Measurements from ENCODE around the gene PPP2R5D. TPM values are rescaled to one million over a fixed set of nuclear protein-coding genes. Genes with fewer than 3 reads are reported as not detected.

Gene PPP2R5D
- 10 to 100 TPM; 57.5 to 59.1 TPM for total RNA-seq
- 62.5 TPM for polyA plus RNA-seq (2013, experiment 1 of 2)
- polyA plus RNA-seq (2013, experiment 2 of 2) = 65.9 TPM
- long read RNA-seq, experiment 1, transcript PPP2R5D-208 (16 exons, 3,044 nt) = major isoform, 13 of 25 reads
- long read RNA-seq, experiment 1, partial matches to known transcripts = 7 of 25 reads
- long read RNA-seq, experiment 1, other reads (novel, unspliced or antisense) = 5 of 25 reads
- long read RNA-seq, experiment 2, transcript PPP2R5D-208 (16 exons, 3,044 nt) = major isoform, 129 of 158 reads
- long read RNA-seq, experiment 2, transcript PPP2R5D-202 (16 exons, 2,894 nt) = minor isoform, 11 of 158 reads
- long read RNA-seq, experiment 2, partial matches to known transcripts = 5 of 158 reads
- long read RNA-seq, experiment 2, other reads (novel, unspliced or antisense) = 13 of 158 reads
- long read RNA-seq, experiment 3, transcript PPP2R5D-202 (16 exons, 2,894 nt) = minor isoform, 7 of 101 reads
- long read RNA-seq, experiment 3, transcript PPP2R5D-208 (16 exons, 3,044 nt) = major isoform, 58 of 101 reads
- long read RNA-seq, experiment 3, partial matches to known transcripts = 24 of 101 reads
- long read RNA-seq, experiment 3, other reads (novel, unspliced or antisense) = 12 of 101 reads
- long read RNA-seq, experiment 4, partial matches to known transcripts = 0 of 4 reads
- long read RNA-seq, experiment 4, other reads (novel, unspliced or antisense) = 2 of 4 reads

GRCh38 chr6:42984001-42984923 is at the start of gene PPP2R5D:
PPP2R5D (plus strand) TSS chr6:42984570; CDS start chr6:42984678, 108 bp downstream.
- H3K27ac ChIP-seq (ENCODE audit: low read depth, low read length) = peak within 1 kb of the TSS; percentile 75
- peak; percentile 99 for DNase-seq
- no peak for TF ChIP-seq CTCF (conservative IDR thresholded peaks at IDR 0.05)
- peak within 1 kb of the TSS; percentile 75 for H3K4me3 Mint-ChIP-seq
- no peaks in the 10 kb centered on the region for H3K27me3 Mint-ChIP-seq (ENCODE audit: insufficient read depth)
- whole genome bisulfite sequencing, 2 experiments (ENCODE audit: insufficient coverage in 1 of 2, insufficient read length in 1 of 2) = 1 to 2% methylated on average over 23 to 57 of the region's 59 CpGs
- peaks cover 40% of the 10 kb centered on the region for H3K4me1 Mint-ChIP-seq
- no peaks in the 10 kb centered on the region for H3K9me3 ChIP-seq (ENCODE audit: control insufficient read depth, low read length)
- peak within 1 kb of the TSS; percentile 96 for H3K27ac Mint-ChIP-seq
- H3K36me3 Mint-ChIP-seq (ENCODE audit: low read depth) = peaks cover 8% of the 10 kb centered on the region
- peak within 1 kb of the TSS; percentile 88 for H3K4me3 ChIP-seq (ENCODE audit: low read length)
- H3K36me3 ChIP-seq (ENCODE audit: control insufficient read depth, insufficient read depth, low read length) = peaks cover 9% of the 10 kb centered on the region
- H3K4me1 ChIP-seq (ENCODE audit: control insufficient read depth, insufficient read depth, low read length) = peaks cover 9% of the 10 kb centered on the region
- peak within 1 kb of the TSS; percentile 66 for H3K9ac ChIP-seq (ENCODE audit: extremely low read depth, low read length, poor library complexity, severe bottlenecking)
- no peaks in the 10 kb centered on the region for H3K27me3 ChIP-seq (ENCODE audit: control insufficient read depth, insufficient read depth, low read length, poor library complexity, severe bottlenecking)
- no peaks in the 10 kb centered on the region for H3K9me3 Mint-ChIP-seq

GRCh38 chr6:42935322-42935721 is 49.0 kb upstream of the PPP2R5D start:
- Histone ChIP-seq H3K36me3 (ENCODE audit: control insufficient read depth, insufficient read depth, low read length) (peaks cover 62% of the 10 kb centered on the region), H3K4me3 (ENCODE audit: low read length) (no peak overlapping the region), H3K27me3 (ENCODE audit: control insufficient read depth, insufficient read depth, low read length, poor library complexity, severe bottlenecking) (no peaks in the 10 kb centered on the region), H3K4me1 (ENCODE audit: control insufficient read depth, insufficient read depth, low read length) (peaks cover 5% of the 10 kb centered on the region), H3K9ac (ENCODE audit: extremely low read depth, low read length, poor library complexity, severe bottlenecking) (no peak overlapping the region), H3K9me3 (ENCODE audit: control insufficient read depth, low read length) (no peaks in the 10 kb centered on the region), H3K27ac (ENCODE audit: low read depth, low read length) (no peak overlapping the region)
- no peak for DNase-seq
- peaks cover 60% of the 10 kb centered on the region for H3K36me3 Mint-ChIP-seq (ENCODE audit: low read depth)
- 95 to 96% methylated on average over 7 of the region's 7 CpGs for WGBS, 2 experiments (ENCODE audit: insufficient coverage in 1 of 2, insufficient read length in 1 of 2)
- no peak for TF ChIP-seq CTCF (conservative IDR thresholded peaks at IDR 0.05)
- H3K9me3 Mint-ChIP-seq = no peaks in the 10 kb centered on the region
- H3K4me1 Mint-ChIP-seq = peaks cover 18% of the 10 kb centered on the region
- H3K4me3 Mint-ChIP-seq = no peak overlapping the region
- no peaks in the 10 kb centered on the region for H3K27me3 Mint-ChIP-seq (ENCODE audit: insufficient read depth)
- H3K27ac Mint-ChIP-seq = no peak overlapping the region

GRCh38 chr6:42936398-42936797 is 48.0 kb upstream of the PPP2R5D start:
- Mint-ChIP-seq H3K27me3 (ENCODE audit: insufficient read depth) (no peaks in the 10 kb centered on the region), H3K36me3 (ENCODE audit: low read depth) (peaks cover 62% of the 10 kb centered on the region), H3K27ac (no peak overlapping the region), H3K9me3 (no peaks in the 10 kb centered on the region), H3K4me3 (no peak overlapping the region), H3K4me1 (peaks cover 12% of the 10 kb centered on the region)
- Histone ChIP-seq H3K27ac (ENCODE audit: low read depth, low read length) (no peak overlapping the region), H3K4me3 (ENCODE audit: low read length) (no peak overlapping the region), H3K4me1 (ENCODE audit: control insufficient read depth, insufficient read depth, low read length) (peaks cover 5% of the 10 kb centered on the region), H3K27me3 (ENCODE audit: control insufficient read depth, insufficient read depth, low read length, poor library complexity, severe bottlenecking) (no peaks in the 10 kb centered on the region), H3K36me3 (ENCODE audit: control insufficient read depth, insufficient read depth, low read length) (peaks cover 68% of the 10 kb centered on the region), H3K9me3 (ENCODE audit: control insufficient read depth, low read length) (no peaks in the 10 kb centered on the region), H3K9ac (ENCODE audit: extremely low read depth, low read length, poor library complexity, severe bottlenecking) (no peak overlapping the region)
- DNase-seq = no peak
- TF ChIP-seq CTCF (conservative IDR thresholded peaks at IDR 0.05) = no peak
- WGBS, 2 experiments (ENCODE audit: insufficient coverage in 1 of 2, insufficient read length in 1 of 2) = 95 to 96% methylated on average over 11 of the region's 11 CpGs

Data from endodermal cell (in vitro differentiated cells).